Neural progenitor cell (in vitro differentiated cells): ENCODE results near the gene BUD13. TPM values are rescaled to one million over a fixed set of nuclear protein-coding genes. Genes with fewer than 3 reads are reported as not detected.

Source experiments
- DNase-seq: peaks from one replicate; pipeline ENCODE4 v3.0.0-alpha.2; 2016; ENCODE audit warnings: low spot score
- H2AFZ ChIP-seq: fragments of 200-600 bp; sonication (generic); replicated peaks from 2 replicates; pipeline ENCODE4 v1.6.1; 2016; ENCODE audit warnings: antibody characterized with exemption
- H3F3A ChIP-seq: fragments of 200-600 bp; sonication (generic); 2 replicates; pipeline ENCODE4 v1.6.1; 2016; ENCODE audit warnings: antibody characterized with exemption, low read depth
- H3K27ac ChIP-seq: fragments of 200-600 bp; sonication (generic); 2 replicates; pipeline ENCODE4 v1.5.1; 2016; ENCODE audit warnings: mild to moderate bottlenecking
- H3K27me3 ChIP-seq: fragments of 200-600 bp; sonication (generic); 2 replicates; pipeline ENCODE4 v1.6.1; 2016; ENCODE audit warnings: mild to moderate bottlenecking, moderate library complexity
- H3K36me3 ChIP-seq: fragments of 200-600 bp; sonication (generic); 2 replicates; pipeline ENCODE4 v1.5.1; 2016
- H3K4me1 ChIP-seq: fragments of 200-600 bp; sonication (generic); 2 replicates; pipeline ENCODE4 v1.6.1; 2016; ENCODE audit warnings: mixed run types
- H3K4me2 ChIP-seq: fragments of 200-600 bp; sonication (generic); 2 replicates; pipeline ENCODE4 v1.6.1; 2016
- H3K4me3 ChIP-seq: fragments of 200-600 bp; sonication (generic); 2 replicates; pipeline ENCODE4 v1.5.1; 2016
- H3K79me2 ChIP-seq: fragments of 200-600 bp; sonication (generic); 2 replicates; pipeline ENCODE4 v1.6.1; 2016; ENCODE audit warnings: low read depth
- H3K9ac ChIP-seq: fragments of 200-600 bp; sonication (generic); 2 replicates; pipeline ENCODE4 v1.6.1; 2016
- H3K9me3 ChIP-seq: fragments of 200-600 bp; sonication (generic); 2 replicates; pipeline ENCODE4 v1.5.1; 2016; ENCODE audit warnings: low read depth
- H4K20me1 ChIP-seq: fragments of 200-600 bp; sonication (generic); 2 replicates; pipeline ENCODE4 v1.6.1; 2016; ENCODE audit warnings: low read depth
- H3K27ac Mint-ChIP-seq: 3 replicates; pipeline ENCODE4 v1.8.0; 2021; ENCODE audit warnings: mixed read lengths
- H3K27me3 Mint-ChIP-seq: 2 replicates; pipeline ENCODE4 v1.8.0; 2022; ENCODE audit warnings: low read depth, mild to moderate bottlenecking, inconsistent platforms, moderate library complexity, mixed read lengths; ENCODE audit not compliant: insufficient read depth
- H3K36me3 Mint-ChIP-seq: 3 replicates; pipeline ENCODE4 v1.8.0; 2021; ENCODE audit warnings: mixed read lengths
- H3K4me1 Mint-ChIP-seq: 3 replicates; pipeline ENCODE4 v1.8.0; 2021; ENCODE audit warnings: mixed read lengths
- H3K4me3 Mint-ChIP-seq: 3 replicates; pipeline ENCODE4 v1.8.0; 2021; ENCODE audit warnings: mild to moderate bottlenecking, moderate library complexity, mixed read lengths
- H3K9me3 Mint-ChIP-seq: 3 replicates; pipeline ENCODE4 v1.8.0; 2020; ENCODE audit warnings: mixed read lengths
- EZH2 ChIP-seq: fragments of 200-600 bp; sonication (generic); IDR thresholded peaks from 2 replicates; pipeline ENCODE4 v1.6.1; 2017; ENCODE audit warnings: antibody characterized with exemption, mild to moderate bottlenecking, moderate library complexity
- EZH2phosphoT487 ChIP-seq: fragments of 200-600 bp; sonication (generic); IDR thresholded peaks from 2 replicates; pipeline ENCODE4 v1.6.1; 2017; ENCODE audit warnings: antibody characterized with exemption
- total RNA-seq: library from RNA; depleted of rRNA; stranded (reverse); fragments of >200 nt; gene quantifications from 2 replicates; pipeline ENCODE4 v1.2.3, GENCODE V29; 2015; ENCODE audit warnings: low replicate concordance
- TF ChIP-seq, protein P1 (sequence below): fragments of 200-600 bp; sonication (generic); IDR thresholded peaks from 2 replicates; pipeline ENCODE4 v1.5.1; 2017; ENCODE audit warnings: antibody characterized with exemption, mild to moderate bottlenecking

The BUD13 gene
- total RNA-seq, 1 donor from 2014 or later: 31.5 TPM

GRCh38 chr11:116738975-116739374 is 33.8 kb downstream of the BUD13 start:
- no peak overlapping the region for H3K4me3 Mint-ChIP-seq
- Histone ChIP-seq H3K79me2 (no peaks in the 10 kb centered on the region), H3K9ac (no peak overlapping the region), H3K27ac (no peak overlapping the region), H3K36me3 (no peaks in the 10 kb centered on the region), H3F3A (peaks cover 17% of the 10 kb centered on the region), H4K20me1 (peaks cover 7% of the 10 kb centered on the region), H3K9me3 (no peaks in the 10 kb centered on the region), H3K4me2 (no peak overlapping the region), H3K4me1 (peaks cover 5% of the 10 kb centered on the region), H3K4me3 (no peak overlapping the region), H2AFZ (no peak overlapping the region), H3K27me3 (no peaks in the 10 kb centered on the region)
- H3K27ac Mint-ChIP-seq: no peak overlapping the region
- H3K4me1 Mint-ChIP-seq: peaks cover 21% of the 10 kb centered on the region
- no peaks in the 10 kb centered on the region for H3K9me3 Mint-ChIP-seq
- no peak for TF ChIP-seq EZH2
- no peak for TF ChIP-seq EZH2phosphoT487
- TF ChIP-seq, protein P1, sequence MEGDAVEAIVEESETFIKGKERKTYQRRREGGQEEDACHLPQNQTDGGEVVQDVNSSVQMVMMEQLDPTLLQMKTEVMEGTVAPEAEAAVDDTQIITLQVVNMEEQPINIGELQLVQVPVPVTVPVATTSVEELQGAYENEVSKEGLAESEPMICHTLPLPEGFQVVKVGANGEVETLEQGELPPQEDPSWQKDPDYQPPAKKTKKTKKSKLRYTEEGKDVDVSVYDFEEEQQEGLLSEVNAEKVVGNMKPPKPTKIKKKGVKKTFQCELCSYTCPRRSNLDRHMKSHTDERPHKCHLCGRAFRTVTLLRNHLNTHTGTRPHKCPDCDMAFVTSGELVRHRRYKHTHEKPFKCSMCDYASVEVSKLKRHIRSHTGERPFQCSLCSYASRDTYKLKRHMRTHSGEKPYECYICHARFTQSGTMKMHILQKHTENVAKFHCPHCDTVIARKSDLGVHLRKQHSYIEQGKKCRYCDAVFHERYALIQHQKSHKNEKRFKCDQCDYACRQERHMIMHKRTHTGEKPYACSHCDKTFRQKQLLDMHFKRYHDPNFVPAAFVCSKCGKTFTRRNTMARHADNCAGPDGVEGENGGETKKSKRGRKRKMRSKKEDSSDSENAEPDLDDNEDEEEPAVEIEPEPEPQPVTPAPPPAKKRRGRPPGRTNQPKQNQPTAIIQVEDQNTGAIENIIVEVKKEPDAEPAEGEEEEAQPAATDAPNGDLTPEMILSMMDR: no peak
- H3K36me3 Mint-ChIP-seq: peaks cover 4% of the 10 kb centered on the region
- peaks cover 2% of the 10 kb centered on the region for H3K27me3 Mint-ChIP-seq
- no peak for DNase-seq

GRCh38 chr11:116736763-116737162 is 36.0 kb downstream of the BUD13 start:
- no peak for TF ChIP-seq EZH2phosphoT487
- TF ChIP-seq, protein P1: no peak
- TF ChIP-seq EZH2: no peak

GRCh38 chr11:116733969-116734508 is 38.7 kb downstream of the BUD13 start:
- no peak overlapping the region for H3K9ac ChIP-seq
- Mint-ChIP-seq H3K4me3 (no peak overlapping the region), H3K9me3 (no peaks in the 10 kb centered on the region), H3K36me3 (peaks cover 4% of the 10 kb centered on the region), H3K4me1 (peaks cover 46% of the 10 kb centered on the region), H3K27ac (no peak overlapping the region), H3K27me3 (peaks cover 3% of the 10 kb centered on the region)
- H3K79me2 ChIP-seq: no peaks in the 10 kb centered on the region
- H3F3A ChIP-seq: peaks cover 35% of the 10 kb centered on the region
- H3K4me2 ChIP-seq: peak overlapping the region; percentile 27
- DNase-seq: peak; percentile 36
- no peaks in the 10 kb centered on the region for H4K20me1 ChIP-seq
- no peaks in the 10 kb centered on the region for H3K9me3 ChIP-seq
- no peak overlapping the region for H3K4me3 ChIP-seq
- H3K27me3 ChIP-seq: no peaks in the 10 kb centered on the region
- H2AFZ ChIP-seq: no peak overlapping the region
- no peaks in the 10 kb centered on the region for H3K36me3 ChIP-seq
- TF ChIP-seq EZH2phosphoT487: no peak
- peaks cover 41% of the 10 kb centered on the region for H3K4me1 ChIP-seq
- H3K27ac ChIP-seq: peak overlapping the region; percentile 25

More at GRCh38 chr11:116736763-116737162, 36.0 kb downstream of the BUD13 start:
- H4K20me1 ChIP-seq: peaks cover 3% of the 10 kb centered on the region
- H3K27ac ChIP-seq: no peak overlapping the region
- no peaks in the 10 kb centered on the region for H3K27me3 Mint-ChIP-seq
- peaks cover 19% of the 10 kb centered on the region for H3F3A ChIP-seq
- H3K27ac Mint-ChIP-seq: no peak overlapping the region
- no peak overlapping the region for H3K4me2 ChIP-seq
- no peak overlapping the region for H3K4me3 ChIP-seq
- DNase-seq: no peak
- no peaks in the 10 kb centered on the region for H3K9me3 Mint-ChIP-seq
- peaks cover 24% of the 10 kb centered on the region for H3K4me1 ChIP-seq
- H3K27me3 ChIP-seq: no peaks in the 10 kb centered on the region
- H3K36me3 ChIP-seq: no peaks in the 10 kb centered on the region
- peaks cover 40% of the 10 kb centered on the region for H3K4me1 Mint-ChIP-seq
- H3K79me2 ChIP-seq: no peaks in the 10 kb centered on the region
- no peaks in the 10 kb centered on the region for H3K9me3 ChIP-seq
- no peak overlapping the region for H3K9ac ChIP-seq
- H3K4me3 Mint-ChIP-seq: no peak overlapping the region
- no peak overlapping the region for H2AFZ ChIP-seq
- H3K36me3 Mint-ChIP-seq: peaks cover 4% of the 10 kb centered on the region

GRCh38 chr11:116733043-116733755 is 39.6 kb downstream of the BUD13 start:
- Histone ChIP-seq H3K27ac (no peak overlapping the region), H3K4me3 (no peak overlapping the region), H4K20me1 (no peaks in the 10 kb centered on the region), H3K9me3 (no peaks in the 10 kb centered on the region), H3K4me1 (peaks cover 41% of the 10 kb centered on the region), H3K36me3 (no peaks in the 10 kb centered on the region), H2AFZ (no peak overlapping the region), H3K4me2 (peak overlapping the region; percentile 27), H3K27me3 (no peaks in the 10 kb centered on the region), H3F3A (peaks cover 35% of the 10 kb centered on the region), H3K9ac (no peak overlapping the region), H3K79me2 (no peaks in the 10 kb centered on the region)
- Mint-ChIP-seq H3K36me3 (peaks cover 4% of the 10 kb centered on the region), H3K27ac (peak overlapping the region; percentile 18), H3K4me3 (no peak overlapping the region), H3K9me3 (no peaks in the 10 kb centered on the region), H3K27me3 (peaks cover 3% of the 10 kb centered on the region), H3K4me1 (peaks cover 43% of the 10 kb centered on the region)
- DNase-seq: no peak
- TF ChIP-seq EZH2phosphoT487: no peak
- TF ChIP-seq, protein P1: no peak
